SK-N-MC (cell line): Measurements from ENCODE around the gene ZNF664.

Experiments used
- EZH2 ChIP-seq: fragments of 200-600 bp; sonication (generic); IDR thresholded peaks from one replicate; pipeline ENCODE4 v1.6.1; 2017; ENCODE audit warnings: antibody characterized with exemption
- FOXP2 ChIP-seq: optimal IDR thresholded peaks from 2 replicates; pipeline ENCODE3; 2011; ENCODE audit warnings: mild to moderate bottlenecking, moderate library complexity; ENCODE audit not compliant: insufficient read depth; ENCODE audit errors: extremely low read length, control extremely low read depth
- POLR2AphosphoS5 ChIP-seq: IDR thresholded peaks from 2 replicates; pipeline ENCODE4 v1.6.1; 2012; ENCODE audit warnings: mild to moderate bottlenecking, low read depth, low read length, borderline replicate concordance

GRCh38 chr12:124008595-124008994 is 35.6 kb downstream of the ZNF664 start:
- no peak for TF ChIP-seq EZH2
- TF ChIP-seq POLR2AphosphoS5: no peak
- no peak for TF ChIP-seq FOXP2
